ENCODE data around the gene PTCH1.
A peak's percentile ranks its signal among the peaks of the same experiment; 100 is the strongest.

The PTCH1 gene

GRCh38 chr9:95462249-95463147 lies 54.3 kb downstream of the PTCH1 start:
- peak; percentile 79 for ATAC-seq
- peak; percentile 79 for DNase-seq

GRCh38 chr9:95461448-95462248 lies 55.1 kb downstream of the PTCH1 start:
- DNase-seq, result no peak

GRCh38 chr9:95460518-95461164 lies 56.1 kb downstream of the PTCH1 start:
- no peak for DNase-seq
- no peak for ATAC-seq

More at GRCh38 chr9:95461448-95462248, 55.1 kb downstream of the PTCH1 start:
- ATAC-seq, result no peak

- DNase-seq, result no peak
These were observed 56.8 kb downstream of the PTCH1 start for GRCh38 chr9:95459851-95460517.

GRCh38 chr9:95459178-95459577 lies 57.6 kb downstream of the PTCH1 start:
- ATAC-seq (no peak), DNase-seq (no peak)

More at GRCh38 chr9:95459851-95460517, 56.8 kb downstream of the PTCH1 start:
- no peak for ATAC-seq

- no peak for DNase-seq
- no peak for ATAC-seq
These were observed 58.1 kb downstream of the PTCH1 start for GRCh38 chr9:95458666-95459065.

- no peak for DNase-seq
- no peak for ATAC-seq
These were observed 59.0 kb downstream of the PTCH1 start for GRCh38 chr9:95457769-95458168.

GRCh38 chr9:95455714-95456113 lies 61.1 kb downstream of the PTCH1 start:
- no peak for DNase-seq
- ATAC-seq, result no peak

GRCh38 chr9:95452176-95452575 lies 64.6 kb downstream of the PTCH1 start:
- no peak for ATAC-seq
- DNase-seq, result no peak

- no peak for DNase-seq
- no peak for ATAC-seq
These were observed 65.7 kb downstream of the PTCH1 start for GRCh38 chr9:95451065-95451426.

- ATAC-seq (no peak), DNase-seq (no peak)
These were observed 66.4 kb downstream of the PTCH1 start for GRCh38 chr9:95450171-95451064.

- ATAC-seq (no peak), DNase-seq (no peak)
These were observed 67.8 kb downstream of the PTCH1 start for GRCh38 chr9:95449016-95449415.

GRCh38 chr9:95447660-95448420 lies 68.9 kb downstream of the PTCH1 start:
- no peak for DNase-seq
- no peak for ATAC-seq

- DNase-seq, result no peak
- no peak for ATAC-seq
These were observed 69.8 kb downstream of the PTCH1 start for GRCh38 chr9:95446984-95447383.

GRCh38 chr9:95446259-95446658 lies 70.5 kb downstream of the PTCH1 start:
- DNase-seq, result no peak
- no peak for ATAC-seq

- no peak for DNase-seq
- ATAC-seq, result no peak
These were observed 72.6 kb downstream of the PTCH1 start for GRCh38 chr9:95444160-95444559.

GRCh38 chr9:95443301-95443700 lies 73.5 kb downstream of the PTCH1 start:
- DNase-seq (no peak), ATAC-seq (no peak)

GRCh38 chr9:95441081-95441480 lies 75.7 kb downstream of the PTCH1 start:
- DNase-seq, result no peak
- no peak for ATAC-seq

GRCh38 chr9:95440447-95440846 lies 76.3 kb downstream of the PTCH1 start:
- no peak for DNase-seq
- no peak for ATAC-seq

All from stimulated activated naive CD8-positive, alpha-beta T cell treated with anti-CD3 and anti-CD28 coated beads, Interleukin-15, Interleukin-2, amounts not matched to agents 100 U/mL and 50 U/mL, for 24 hours (primary cell).